Gastrocnemius medialis (tissue), 4 donors: ENCODE data around the gene INSYN2B.
"Not testable (repeated sequence)": the region's sequence is repeated elsewhere in the genome, so short reads cannot be mapped to it uniquely, and the experiment has no call there.

Source experiments
- CTCF ChIP-seq, 5 experiments: fragments of 450-650 bp in 3 of 5; fragments of 200-600 bp in 2 of 5; sonication (generic) in 2 of 5; IDR thresholded peaks in 4 of 5; conservative IDR thresholded peaks in 1 of 5; 1 replicate in 4 of 5; 2 replicates in 1 of 5; pipeline ENCODE4 v1.5.1; 2016 to 2019; ENCODE audit warnings: antibody characterized with exemption in 5 of 5, mild to moderate bottlenecking in 3 of 5, moderate library complexity in 3 of 5
- POLR2A ChIP-seq, 2 donors: fragments of 450-650 bp; IDR thresholded peaks; one replicate each; pipeline ENCODE4 v1.6.1; 2017; ENCODE audit warnings: antibody characterized with exemption in 2 of 2, mild to moderate bottlenecking in 2 of 2, moderate library complexity in 2 of 2

DNA sequence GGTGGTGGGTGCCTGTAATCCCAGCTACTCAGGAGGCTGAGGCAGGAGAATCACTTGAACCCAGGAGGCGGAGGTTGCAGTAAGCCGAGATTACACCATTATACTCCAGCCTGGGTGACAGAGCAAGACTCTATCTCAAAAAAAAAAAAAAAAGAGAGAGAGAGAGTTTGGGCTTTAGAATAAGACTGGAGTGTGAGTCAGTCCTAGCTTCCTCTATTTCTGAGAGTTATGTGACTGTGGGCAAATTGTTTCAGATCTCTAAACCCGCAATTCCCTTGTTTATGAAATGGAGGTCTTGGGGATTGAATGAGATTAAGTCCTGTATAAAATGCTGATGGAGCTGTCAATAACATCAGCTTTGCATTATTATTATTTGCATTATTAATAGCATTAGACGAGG, 27.1 kb downstream of the INSYN2B start:
- not testable (repeated sequence) for TF ChIP-seq CTCF (IDR thresholded peaks at IDR 0.05 in 4 of 5, conservative IDR thresholded peaks at IDR 0.05 in 1 of 5); POLR2A (IDR thresholded peaks at IDR 0.05)
